Tracheal epithelial cell (primary cell): ENCODE results near the gene USP17L22. TPM values are rescaled to one million over a fixed set of nuclear protein-coding genes. Genes with fewer than 3 reads are reported as not detected.

Experiments used
- total RNA-seq: library from RNA; depleted of rRNA; stranded (reverse); fragments of >200 nt; gene quantifications from 2 replicates; pipeline ENCODE4 v1.2.1, GENCODE V29; 2014

The USP17L22 gene
- total RNA-seq, result not detected in 2 replicates

GRCh38 chr4:9267319-9267718 lies at the start of gene USP17L22:
Gene USP17L22 (plus strand): TSS chr4:9267619. CDS start chr4:9267619, 0 bp downstream.

GRCh38 chr4:9219852-9220251 lies 47.6 kb upstream of the USP17L22 start, which contains the start of gene USP17L12:
Gene USP17L12 (plus strand): TSS chr4:9220152. CDS start chr4:9220152, 0 bp downstream.

GRCh38 chr4:9224596-9224995 lies 42.8 kb upstream of the USP17L22 start, which contains the start of gene USP17L13:
Gene USP17L13 (plus strand): TSS chr4:9224896. CDS start chr4:9224896, 0 bp downstream.

GRCh38 chr4:9234085-9234484 lies 33.3 kb upstream of the USP17L22 start, which contains the start of gene USP17L15:
Gene USP17L15 (plus strand): TSS chr4:9234385. CDS start chr4:9234385, 0 bp downstream.

GRCh38 chr4:9243579-9243978 lies 23.8 kb upstream of the USP17L22 start, which contains the start of gene USP17L17:
Gene USP17L17 (plus strand): TSS chr4:9243879. CDS start chr4:9243879, 0 bp downstream.

GRCh38 chr4:9247953-9248680 lies 19.3 kb upstream of the USP17L22 start, which contains the start of gene USP17L18:
Gene USP17L18 (plus strand): TSS chr4:9248630. CDS start chr4:9248630, 0 bp downstream.

GRCh38 chr4:9253078-9253477 lies 14.3 kb upstream of the USP17L22 start, which contains the start of gene USP17L19:
Gene USP17L19 (plus strand): TSS chr4:9253378. CDS start chr4:9253378, 0 bp downstream.

GRCh38 chr4:9257824-9258223 lies 9.6 kb upstream of the USP17L22 start, which contains the start of gene USP17L20:
Gene USP17L20 (plus strand): TSS chr4:9258124. CDS start chr4:9258124, 0 bp downstream.

GRCh38 chr4:9262572-9262971 lies 4.8 kb upstream of the USP17L22 start, which contains the start of gene USP17L21:
Gene USP17L21 (plus strand): TSS chr4:9262872. CDS start chr4:9262872, 0 bp downstream.

Other genes with a start within 250 kb of the USP17L22 start
- gene FAM90A26, start 97.2 kb upstream of the USP17L22 start, total RNA-seq, result not detected in 2 replicates
- gene USP17L10, start 57.0 kb upstream of the USP17L22 start, total RNA-seq, result not detected in 2 replicates
- not detected in 2 replicates for gene USP17L11, start 52.2 kb upstream of the USP17L22 start, total RNA-seq
- gene USP17L12, start 47.5 kb upstream of the USP17L22 start, total RNA-seq, result not detected in 2 replicates
- not detected in 2 replicates for gene USP17L13, start 42.7 kb upstream of the USP17L22 start, total RNA-seq
- not detected in 2 replicates for gene USP17L15, start 33.2 kb upstream of the USP17L22 start, total RNA-seq
- gene USP17L17, start 23.7 kb upstream of the USP17L22 start, total RNA-seq, result not detected in 2 replicates
- not detected in 2 replicates for gene USP17L18, start 19.0 kb upstream of the USP17L22 start, total RNA-seq
- not detected in 2 replicates for gene USP17L19, start 14.2 kb upstream of the USP17L22 start, total RNA-seq
- not detected in 2 replicates for gene USP17L20, start 9.5 kb upstream of the USP17L22 start, total RNA-seq
- gene USP17L21, start 4.7 kb upstream of the USP17L22 start, total RNA-seq, result not detected in 2 replicates
- not detected in 2 replicates for gene USP17L24, start 57.5 kb downstream of the USP17L22 start, total RNA-seq
- not detected in 2 replicates for gene USP17L25, start 62.3 kb downstream of the USP17L22 start, total RNA-seq
- not detected in 2 replicates for gene USP17L26, start 67.0 kb downstream of the USP17L22 start, total RNA-seq
- not detected in 2 replicates for gene USP17L5, start 71.8 kb downstream of the USP17L22 start, total RNA-seq
- gene USP17L27, start 76.5 kb downstream of the USP17L22 start, total RNA-seq, result not detected in 2 replicates
- gene USP17L28, start 81.3 kb downstream of the USP17L22 start, total RNA-seq, result not detected in 2 replicates
- gene USP17L29, start 86.0 kb downstream of the USP17L22 start, total RNA-seq, result not detected in 2 replicates
- not detected in 2 replicates for gene USP17L30, start 95.5 kb downstream of the USP17L22 start, total RNA-seq
- gene DEFB131A, start 176.8 kb downstream of the USP17L22 start, total RNA-seq, result not detected in 2 replicates